Transverse colon (tissue), 4 donors: Measurements from ENCODE around the gene POLD1. TPM values are rescaled to one million over a fixed set of nuclear protein-coding genes. Genes with fewer than 3 reads are reported as not detected.

Experiments used
- DNase-seq: peaks from one replicate; pipeline ENCODE4 v3.0.0-alpha.2; 2019
- H3K27ac ChIP-seq, 4 donors: fragments of 200-600 bp; sonication (generic); 2 replicates each; pipeline ENCODE4 v1.5.1; 2016 to 2018; ENCODE audit warnings: inconsistent platforms in 4 of 4
- H3K27me3 ChIP-seq: fragments of 200-600 bp; sonication (generic); 2 replicates; pipeline ENCODE4 v1.5.1; 2017; ENCODE audit warnings: inconsistent platforms
- H3K36me3 ChIP-seq, 4 donors: fragments of 200-600 bp; sonication (generic); 2 replicates each; pipeline ENCODE4 v1.5.1; 2017 to 2019; ENCODE audit warnings: inconsistent platforms in 4 of 4
- H3K4me1 ChIP-seq, 4 donors: fragments of 200-600 bp; sonication (generic); 2 replicates each; pipeline ENCODE4 v1.5.1; 2017 to 2020; ENCODE audit warnings: inconsistent platforms in 4 of 4
- H3K4me3 ChIP-seq, 4 donors: fragments of 200-600 bp; sonication (generic); 1 replicate in 1 of 4; 2 replicates in 3 of 4; pipeline versions ENCODE4 v1.5.1 to v1.6.1; 2017 to 2019; ENCODE audit warnings: inconsistent platforms in 4 of 4
- H3K9me3 ChIP-seq, 2 donors: fragments of 200-600 bp; sonication (generic); 2 replicates each; pipeline ENCODE4 v1.5.1; 2017 to 2019; ENCODE audit warnings: inconsistent platforms in 2 of 2
- EP300 ChIP-seq: sonication (generic); formaldehyde crosslinking; IDR thresholded peaks from one replicate; pipeline ENCODE4 v1.6.1; 2017; ENCODE audit warnings: antibody characterized with exemption, low read depth
- POLR2A ChIP-seq: fragments of 450-650 bp; IDR thresholded peaks from one replicate; pipeline ENCODE4 v1.6.1; 2016; ENCODE audit warnings: antibody characterized with exemption, mild to moderate bottlenecking, moderate library complexity
- POLR2AphosphoS5 ChIP-seq, 3 donors: sonication (generic); formaldehyde crosslinking; IDR thresholded peaks; one replicate each; pipeline ENCODE4 v1.6.1; 2016; ENCODE audit warnings: antibody characterized with exemption in 3 of 3
- WGBS, 2 donors: methylation state at CpG; one replicate each; pipeline ENCODE4 v1.1.5; 2018; ENCODE audit warnings: low coverage in 1 of 2; 5-methylcytosine and 5-hydroxymethylcytosine counted together
- in situ Hi-C, 4 donors: fragments of 200-750 bp; cut with MboI; loops; one replicate each; pipeline versions ENCODE4 v1.15.0 to v1.15.1; 2017; ENCODE audit warnings: low sequenced_read_pairs in 3 of 4, low pct_ligation_motif_present in 1 of 4, low pct_unique_long_range_greater_than_20kb in 1 of 4
- intact Hi-C: fragments of 100-400 bp; cut with DNase I; formaldehyde crosslinking; loops from one replicate; pipeline ENCODE4 v1.15.1; 2023; ENCODE audit warnings: low total_unique reads
- total RNA-seq, 4 donors: library from RNA; depleted of rRNA; stranded (reverse); fragments of >200 nt; gene quantifications; one replicate each; pipeline ENCODE4 v1.1.0, GENCODE V29; 2016
- TF ChIP-seq, protein P1 (sequence below), 5 experiments: fragments of 200-600 bp in 3 of 5; fragments of 450-650 bp in 2 of 5; sonication (generic) in 3 of 5; IDR thresholded peaks; 1 replicate in 2 of 5; 2 replicates in 3 of 5; pipeline ENCODE4 v1.5.1; 2016 to 2017; ENCODE audit warnings: antibody characterized with exemption in 5 of 5, inconsistent platforms in 3 of 5, mild to moderate bottlenecking in 2 of 5, moderate library complexity in 1 of 5

POLD1 gene
- total RNA-seq, 4 donors from 2014 or later: 14.6 to 59.1 (median 25.9) TPM

DNA sequence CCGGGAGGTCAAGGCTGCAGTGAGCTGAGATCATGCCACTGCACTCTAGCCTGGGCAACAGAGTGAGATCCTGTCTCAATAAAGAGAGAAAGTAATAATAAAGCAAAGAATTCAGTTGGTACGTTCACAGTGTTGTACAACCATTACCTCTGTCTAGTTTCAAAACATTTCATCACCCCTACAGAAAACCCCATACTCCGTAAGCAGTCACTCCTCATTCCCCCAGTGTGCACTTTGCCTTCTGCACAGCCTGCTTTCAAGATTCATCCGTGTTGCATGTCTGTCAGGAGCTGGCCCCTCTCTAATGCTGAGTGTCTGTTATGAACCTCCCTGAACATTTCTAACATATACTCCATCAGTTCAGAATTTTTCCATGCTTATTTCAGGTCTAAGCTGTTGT, 9.4 kb downstream of the POLD1 start:
- intact Hi-C loops: no loop called here
- TF ChIP-seq EP300 (no peak), POLR2A (no peak), POLR2AphosphoS5 (IDR thresholded peaks at IDR 0.05) (no peak)
- TF ChIP-seq, protein P1, sequence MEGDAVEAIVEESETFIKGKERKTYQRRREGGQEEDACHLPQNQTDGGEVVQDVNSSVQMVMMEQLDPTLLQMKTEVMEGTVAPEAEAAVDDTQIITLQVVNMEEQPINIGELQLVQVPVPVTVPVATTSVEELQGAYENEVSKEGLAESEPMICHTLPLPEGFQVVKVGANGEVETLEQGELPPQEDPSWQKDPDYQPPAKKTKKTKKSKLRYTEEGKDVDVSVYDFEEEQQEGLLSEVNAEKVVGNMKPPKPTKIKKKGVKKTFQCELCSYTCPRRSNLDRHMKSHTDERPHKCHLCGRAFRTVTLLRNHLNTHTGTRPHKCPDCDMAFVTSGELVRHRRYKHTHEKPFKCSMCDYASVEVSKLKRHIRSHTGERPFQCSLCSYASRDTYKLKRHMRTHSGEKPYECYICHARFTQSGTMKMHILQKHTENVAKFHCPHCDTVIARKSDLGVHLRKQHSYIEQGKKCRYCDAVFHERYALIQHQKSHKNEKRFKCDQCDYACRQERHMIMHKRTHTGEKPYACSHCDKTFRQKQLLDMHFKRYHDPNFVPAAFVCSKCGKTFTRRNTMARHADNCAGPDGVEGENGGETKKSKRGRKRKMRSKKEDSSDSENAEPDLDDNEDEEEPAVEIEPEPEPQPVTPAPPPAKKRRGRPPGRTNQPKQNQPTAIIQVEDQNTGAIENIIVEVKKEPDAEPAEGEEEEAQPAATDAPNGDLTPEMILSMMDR (IDR thresholded peaks at IDR 0.05): no peak
- DNase-seq: no peak
- H3K27ac ChIP-seq: no peak overlapping the region
- H3K4me3 ChIP-seq: no peak overlapping the region
- H3K27me3 ChIP-seq: no peaks in the 10 kb centered on the region
- WGBS, 2 donors: 92 to 100% methylated on average over 2 to 4 of the region's 4 CpGs
- no peaks in the 10 kb centered on the region for H3K9me3 ChIP-seq
- no peaks in the 10 kb centered on the region for H3K36me3 ChIP-seq
- no peaks in the 10 kb centered on the region for H3K4me1 ChIP-seq
- in situ Hi-C loops: no loop called here

DNA sequence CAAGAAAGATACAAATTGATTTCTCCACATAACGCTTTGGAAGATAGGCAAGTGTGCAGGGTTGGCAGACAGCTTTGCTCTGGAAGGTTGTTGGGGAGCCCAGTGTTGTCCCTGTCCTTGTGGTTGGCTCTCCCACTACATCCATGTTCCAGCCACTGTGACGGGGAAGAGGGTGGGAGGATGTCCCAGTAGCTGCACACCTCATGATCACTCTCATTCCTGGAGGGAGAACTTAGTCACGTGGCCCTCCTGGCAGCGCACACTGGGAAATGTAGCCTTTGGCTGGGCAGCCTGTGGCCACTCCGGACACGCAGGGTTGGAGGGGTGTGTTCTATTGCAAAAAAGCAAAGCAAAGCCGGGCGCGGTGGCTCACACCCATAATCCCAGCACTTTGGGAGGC, 9.9 kb downstream of the POLD1 start:
- DNase-seq: no peak
- H3K36me3 ChIP-seq: no peaks in the 10 kb centered on the region
- H3K27me3 ChIP-seq: no peaks in the 10 kb centered on the region
- H3K4me3 ChIP-seq: no peak overlapping the region
- H3K9me3 ChIP-seq: no peaks in the 10 kb centered on the region
- in situ Hi-C loops: no loop called here
- intact Hi-C loops: no loop called here
- H3K27ac ChIP-seq: no peak overlapping the region
- TF ChIP-seq POLR2AphosphoS5 (IDR thresholded peaks at IDR 0.05) (no peak), EP300 (no peak), POLR2A (no peak)
- TF ChIP-seq, protein P1 (IDR thresholded peaks at IDR 0.05): no peak
- 91% methylated on average over 9 of the region's 9 CpGs; no CpG with 5 or more reads in 1 of the 2 donors for WGBS, 2 donors
- H3K4me1 ChIP-seq: no peaks in the 10 kb centered on the region

DNA sequence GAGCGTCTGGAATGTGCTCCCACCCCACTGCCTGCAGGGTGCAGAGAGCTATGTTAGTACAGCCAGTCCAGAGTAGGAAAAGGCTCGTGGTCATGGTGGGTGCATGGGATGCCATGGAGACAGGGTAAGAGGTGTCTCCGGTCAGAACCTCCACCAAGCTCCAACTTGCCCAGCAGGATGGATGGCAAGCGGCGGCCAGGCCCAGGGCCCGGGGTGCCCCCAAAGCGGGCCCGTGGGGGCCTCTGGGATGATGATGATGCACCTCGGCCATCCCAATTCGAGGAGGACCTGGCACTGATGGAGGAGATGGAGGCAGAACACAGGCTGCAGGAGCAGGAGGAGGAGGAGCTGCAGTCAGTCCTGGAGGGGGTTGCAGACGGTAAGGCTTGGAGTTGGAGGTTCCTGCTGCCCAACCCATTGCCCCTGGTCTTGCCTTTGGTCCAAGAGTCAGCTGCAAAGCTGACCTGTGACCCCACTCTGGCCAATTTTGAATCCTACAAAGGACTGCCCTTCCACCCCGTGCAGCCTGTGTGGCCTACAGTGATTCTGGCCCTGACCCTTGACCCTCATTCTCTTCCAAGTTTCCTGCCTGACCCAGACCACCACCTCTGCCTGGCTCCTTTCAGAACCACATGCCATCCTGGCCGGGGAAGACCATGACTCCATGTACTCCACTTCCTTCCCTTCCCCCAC, 14.7 kb downstream of the POLD1 start:
- intact Hi-C loops: no loop called here
- Histone ChIP-seq H3K4me3 (no peak overlapping the region), H3K27me3 (no peaks in the 10 kb centered on the region), H3K9me3 (no peaks in the 10 kb centered on the region), H3K4me1 (no peaks in the 10 kb centered on the region), H3K36me3 (no peaks in the 10 kb centered on the region), H3K27ac (no peak overlapping the region)
- no peak for DNase-seq
- TF ChIP-seq, protein P1 (IDR thresholded peaks at IDR 0.05): no peak
- TF ChIP-seq POLR2AphosphoS5 (IDR thresholded peaks at IDR 0.05): no peak
- TF ChIP-seq EP300: no peak
- 90 to 100% methylated on average over 2 to 8 of the region's 13 CpGs for WGBS, 2 donors
- in situ Hi-C loops: no loop called here

DNA sequence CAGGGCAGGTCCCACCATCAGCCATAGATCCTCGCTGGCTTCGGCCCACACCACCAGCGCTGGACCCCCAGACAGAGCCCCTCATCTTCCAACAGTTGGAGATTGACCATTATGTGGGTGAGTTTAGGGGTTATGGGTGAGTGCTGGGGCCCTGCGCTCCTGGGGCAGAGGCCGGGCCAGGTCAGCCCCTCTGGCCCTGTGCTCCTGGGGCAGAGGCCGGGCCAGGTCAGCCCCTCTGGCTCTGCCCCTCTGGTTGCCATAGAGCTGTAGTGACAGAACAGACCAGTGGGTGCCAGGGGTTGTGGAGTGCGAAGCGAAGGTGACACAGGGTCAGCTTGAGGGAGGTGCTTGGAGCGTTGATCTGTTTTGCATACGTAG, 15.2 kb downstream of the POLD1 start:
- H3K9me3 ChIP-seq: no peaks in the 10 kb centered on the region
- in situ Hi-C loops (no loop called here), intact Hi-C loops (no loop called here)
- H3K4me3 ChIP-seq: no peak overlapping the region
- no peak for DNase-seq
- H3K27me3 ChIP-seq: no peaks in the 10 kb centered on the region
- TF ChIP-seq, protein P1 (IDR thresholded peaks at IDR 0.05): no peak
- TF ChIP-seq POLR2AphosphoS5 (IDR thresholded peaks at IDR 0.05) (no peak), POLR2A (no peak), EP300 (no peak)
- H3K4me1 ChIP-seq: no peaks in the 10 kb centered on the region
- H3K36me3 ChIP-seq: no peaks in the 10 kb centered on the region
- WGBS, 2 donors: 95% methylated on average over 10 of the region's 10 CpGs; no CpG with 5 or more reads in 1 of the 2 donors
- H3K27ac ChIP-seq: no peak overlapping the region
